GM23338 (cell line): ENCODE measurements around the gene EXD3.

Experiments
- CREB1 ChIP-seq: fragments of 250-450 bp; sonication (Bioruptor Pico); IDR thresholded peaks from 2 replicates; pipeline ENCODE4 v1.5.0; 2020; ENCODE audit warnings: low read depth, mild to moderate bottlenecking, moderate library complexity
- EZH2 ChIP-seq: fragments of 200-600 bp; sonication (generic); IDR thresholded peaks from one replicate; pipeline ENCODE4 v1.8.0; 2017; ENCODE audit warnings: antibody characterized with exemption, mild to moderate bottlenecking, low read depth; ENCODE audit not compliant: unreplicated experiment
- EZH2phosphoT487 ChIP-seq: fragments of 200-600 bp; sonication (generic); IDR thresholded peaks from one replicate; pipeline ENCODE4 v1.8.1; 2018; ENCODE audit warnings: antibody characterized with exemption; ENCODE audit not compliant: unreplicated experiment
- JUNB ChIP-seq: IDR thresholded peaks from one replicate; pipeline ENCODE4 v1.6.1; 2016; ENCODE audit warnings: antibody characterized with exemption; ENCODE audit not compliant: unreplicated experiment
- POLR2AphosphoS5 ChIP-seq: IDR thresholded peaks from 2 replicates; pipeline ENCODE4 v1.6.1; 2016; ENCODE audit warnings: antibody characterized with exemption, low read depth
- STAT1 ChIP-seq: IDR thresholded peaks from one replicate; pipeline ENCODE4 v1.6.1; 2016; ENCODE audit warnings: antibody characterized with exemption; ENCODE audit not compliant: unreplicated experiment
- ZNF331 ChIP-seq: fragments of 250-450 bp; sonication (Bioruptor Pico); IDR thresholded peaks from 2 replicates; pipeline ENCODE4 v1.5.0; 2020; ENCODE audit warnings: low read depth, mild to moderate bottlenecking, moderate library complexity
- TF ChIP-seq, protein P1 (sequence below), 2 experiments: fragments of 200-600 bp in 1 of 2; sonication (generic) in 1 of 2; conservative IDR thresholded peaks; 2 replicates each; pipeline versions ENCODE4 v1.5.1 to v1.6.1; 2016 to 2017; ENCODE audit warnings: antibody characterized with exemption in 2 of 2, low read depth in 2 of 2, mild to moderate bottlenecking in 2 of 2, moderate library complexity in 1 of 2
- TF ChIP-seq, protein P2 (sequence below): IDR thresholded peaks from one replicate; pipeline ENCODE4 v1.6.1; 2018; ENCODE audit warnings: antibody characterized with exemption; ENCODE audit not compliant: unreplicated experiment
- TF ChIP-seq, protein P3 (sequence below): fragments of 250-450 bp; sonication (Bioruptor Pico); IDR thresholded peaks from 2 replicates; pipeline ENCODE4 v1.5.0; 2020; ENCODE audit warnings: mild to moderate bottlenecking, moderate library complexity
- TF ChIP-seq, protein P4 (sequence below): IDR thresholded peaks from 2 replicates; pipeline ENCODE4 v1.6.1; 2016; ENCODE audit warnings: antibody characterized with exemption

DNA sequence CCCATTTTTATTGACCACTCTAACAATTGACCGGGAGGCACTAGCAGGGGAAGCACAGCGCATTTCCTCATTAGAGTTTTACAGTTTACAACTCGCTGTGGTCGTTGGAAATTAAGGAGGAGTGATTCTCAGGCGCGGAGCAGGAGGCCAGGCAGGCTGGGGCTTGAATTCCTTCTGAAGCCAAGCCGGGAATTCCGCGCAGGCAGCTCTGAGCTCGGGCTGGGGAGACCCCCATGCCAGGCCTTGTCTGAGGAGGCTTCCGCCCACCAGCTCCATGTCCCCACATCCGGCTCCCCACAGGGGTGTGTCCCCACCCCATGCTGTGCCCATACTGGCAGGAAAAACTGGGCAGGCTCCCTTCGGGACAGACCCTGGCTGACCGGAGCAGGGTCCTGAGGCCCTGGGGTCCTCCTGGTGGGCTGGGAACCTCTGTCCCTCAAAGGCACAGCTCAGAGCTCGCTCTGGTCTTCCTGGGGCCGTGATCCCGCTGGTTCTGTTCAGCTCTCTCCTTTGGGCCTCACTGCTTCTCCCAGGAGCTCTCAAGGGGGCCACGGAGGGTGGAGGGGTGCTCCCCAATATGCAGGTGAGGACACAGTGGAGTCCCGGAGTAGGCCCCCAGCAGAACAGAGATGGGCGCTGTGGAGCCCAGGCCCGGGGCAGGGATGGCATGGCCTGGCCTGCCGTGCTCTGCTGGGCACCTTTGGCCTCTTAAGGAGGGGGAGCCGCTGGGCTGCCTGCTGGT, 119.6 kb downstream of the EXD3 start:
- TF ChIP-seq, protein P1, sequence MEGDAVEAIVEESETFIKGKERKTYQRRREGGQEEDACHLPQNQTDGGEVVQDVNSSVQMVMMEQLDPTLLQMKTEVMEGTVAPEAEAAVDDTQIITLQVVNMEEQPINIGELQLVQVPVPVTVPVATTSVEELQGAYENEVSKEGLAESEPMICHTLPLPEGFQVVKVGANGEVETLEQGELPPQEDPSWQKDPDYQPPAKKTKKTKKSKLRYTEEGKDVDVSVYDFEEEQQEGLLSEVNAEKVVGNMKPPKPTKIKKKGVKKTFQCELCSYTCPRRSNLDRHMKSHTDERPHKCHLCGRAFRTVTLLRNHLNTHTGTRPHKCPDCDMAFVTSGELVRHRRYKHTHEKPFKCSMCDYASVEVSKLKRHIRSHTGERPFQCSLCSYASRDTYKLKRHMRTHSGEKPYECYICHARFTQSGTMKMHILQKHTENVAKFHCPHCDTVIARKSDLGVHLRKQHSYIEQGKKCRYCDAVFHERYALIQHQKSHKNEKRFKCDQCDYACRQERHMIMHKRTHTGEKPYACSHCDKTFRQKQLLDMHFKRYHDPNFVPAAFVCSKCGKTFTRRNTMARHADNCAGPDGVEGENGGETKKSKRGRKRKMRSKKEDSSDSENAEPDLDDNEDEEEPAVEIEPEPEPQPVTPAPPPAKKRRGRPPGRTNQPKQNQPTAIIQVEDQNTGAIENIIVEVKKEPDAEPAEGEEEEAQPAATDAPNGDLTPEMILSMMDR (conservative IDR thresholded peaks at IDR 0.05; ENCODE audit: low read depth in 2 of 2) = no peak
- TF ChIP-seq EZH2phosphoT487 = no peak
- TF ChIP-seq POLR2AphosphoS5 = no peak
- TF ChIP-seq, protein P2, sequence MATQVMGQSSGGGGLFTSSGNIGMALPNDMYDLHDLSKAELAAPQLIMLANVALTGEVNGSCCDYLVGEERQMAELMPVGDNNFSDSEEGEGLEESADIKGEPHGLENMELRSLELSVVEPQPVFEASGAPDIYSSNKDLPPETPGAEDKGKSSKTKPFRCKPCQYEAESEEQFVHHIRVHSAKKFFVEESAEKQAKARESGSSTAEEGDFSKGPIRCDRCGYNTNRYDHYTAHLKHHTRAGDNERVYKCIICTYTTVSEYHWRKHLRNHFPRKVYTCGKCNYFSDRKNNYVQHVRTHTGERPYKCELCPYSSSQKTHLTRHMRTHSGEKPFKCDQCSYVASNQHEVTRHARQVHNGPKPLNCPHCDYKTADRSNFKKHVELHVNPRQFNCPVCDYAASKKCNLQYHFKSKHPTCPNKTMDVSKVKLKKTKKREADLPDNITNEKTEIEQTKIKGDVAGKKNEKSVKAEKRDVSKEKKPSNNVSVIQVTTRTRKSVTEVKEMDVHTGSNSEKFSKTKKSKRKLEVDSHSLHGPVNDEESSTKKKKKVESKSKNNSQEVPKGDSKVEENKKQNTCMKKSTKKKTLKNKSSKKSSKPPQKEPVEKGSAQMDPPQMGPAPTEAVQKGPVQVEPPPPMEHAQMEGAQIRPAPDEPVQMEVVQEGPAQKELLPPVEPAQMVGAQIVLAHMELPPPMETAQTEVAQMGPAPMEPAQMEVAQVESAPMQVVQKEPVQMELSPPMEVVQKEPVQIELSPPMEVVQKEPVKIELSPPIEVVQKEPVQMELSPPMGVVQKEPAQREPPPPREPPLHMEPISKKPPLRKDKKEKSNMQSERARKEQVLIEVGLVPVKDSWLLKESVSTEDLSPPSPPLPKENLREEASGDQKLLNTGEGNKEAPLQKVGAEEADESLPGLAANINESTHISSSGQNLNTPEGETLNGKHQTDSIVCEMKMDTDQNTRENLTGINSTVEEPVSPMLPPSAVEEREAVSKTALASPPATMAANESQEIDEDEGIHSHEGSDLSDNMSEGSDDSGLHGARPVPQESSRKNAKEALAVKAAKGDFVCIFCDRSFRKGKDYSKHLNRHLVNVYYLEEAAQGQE = no peak
- no peak for TF ChIP-seq EZH2
- TF ChIP-seq CREB1 (CRISPR knock-in tag) = no peak
- TF ChIP-seq JUNB = no peak
- no peak for TF ChIP-seq STAT1
- TF ChIP-seq, protein P3, sequence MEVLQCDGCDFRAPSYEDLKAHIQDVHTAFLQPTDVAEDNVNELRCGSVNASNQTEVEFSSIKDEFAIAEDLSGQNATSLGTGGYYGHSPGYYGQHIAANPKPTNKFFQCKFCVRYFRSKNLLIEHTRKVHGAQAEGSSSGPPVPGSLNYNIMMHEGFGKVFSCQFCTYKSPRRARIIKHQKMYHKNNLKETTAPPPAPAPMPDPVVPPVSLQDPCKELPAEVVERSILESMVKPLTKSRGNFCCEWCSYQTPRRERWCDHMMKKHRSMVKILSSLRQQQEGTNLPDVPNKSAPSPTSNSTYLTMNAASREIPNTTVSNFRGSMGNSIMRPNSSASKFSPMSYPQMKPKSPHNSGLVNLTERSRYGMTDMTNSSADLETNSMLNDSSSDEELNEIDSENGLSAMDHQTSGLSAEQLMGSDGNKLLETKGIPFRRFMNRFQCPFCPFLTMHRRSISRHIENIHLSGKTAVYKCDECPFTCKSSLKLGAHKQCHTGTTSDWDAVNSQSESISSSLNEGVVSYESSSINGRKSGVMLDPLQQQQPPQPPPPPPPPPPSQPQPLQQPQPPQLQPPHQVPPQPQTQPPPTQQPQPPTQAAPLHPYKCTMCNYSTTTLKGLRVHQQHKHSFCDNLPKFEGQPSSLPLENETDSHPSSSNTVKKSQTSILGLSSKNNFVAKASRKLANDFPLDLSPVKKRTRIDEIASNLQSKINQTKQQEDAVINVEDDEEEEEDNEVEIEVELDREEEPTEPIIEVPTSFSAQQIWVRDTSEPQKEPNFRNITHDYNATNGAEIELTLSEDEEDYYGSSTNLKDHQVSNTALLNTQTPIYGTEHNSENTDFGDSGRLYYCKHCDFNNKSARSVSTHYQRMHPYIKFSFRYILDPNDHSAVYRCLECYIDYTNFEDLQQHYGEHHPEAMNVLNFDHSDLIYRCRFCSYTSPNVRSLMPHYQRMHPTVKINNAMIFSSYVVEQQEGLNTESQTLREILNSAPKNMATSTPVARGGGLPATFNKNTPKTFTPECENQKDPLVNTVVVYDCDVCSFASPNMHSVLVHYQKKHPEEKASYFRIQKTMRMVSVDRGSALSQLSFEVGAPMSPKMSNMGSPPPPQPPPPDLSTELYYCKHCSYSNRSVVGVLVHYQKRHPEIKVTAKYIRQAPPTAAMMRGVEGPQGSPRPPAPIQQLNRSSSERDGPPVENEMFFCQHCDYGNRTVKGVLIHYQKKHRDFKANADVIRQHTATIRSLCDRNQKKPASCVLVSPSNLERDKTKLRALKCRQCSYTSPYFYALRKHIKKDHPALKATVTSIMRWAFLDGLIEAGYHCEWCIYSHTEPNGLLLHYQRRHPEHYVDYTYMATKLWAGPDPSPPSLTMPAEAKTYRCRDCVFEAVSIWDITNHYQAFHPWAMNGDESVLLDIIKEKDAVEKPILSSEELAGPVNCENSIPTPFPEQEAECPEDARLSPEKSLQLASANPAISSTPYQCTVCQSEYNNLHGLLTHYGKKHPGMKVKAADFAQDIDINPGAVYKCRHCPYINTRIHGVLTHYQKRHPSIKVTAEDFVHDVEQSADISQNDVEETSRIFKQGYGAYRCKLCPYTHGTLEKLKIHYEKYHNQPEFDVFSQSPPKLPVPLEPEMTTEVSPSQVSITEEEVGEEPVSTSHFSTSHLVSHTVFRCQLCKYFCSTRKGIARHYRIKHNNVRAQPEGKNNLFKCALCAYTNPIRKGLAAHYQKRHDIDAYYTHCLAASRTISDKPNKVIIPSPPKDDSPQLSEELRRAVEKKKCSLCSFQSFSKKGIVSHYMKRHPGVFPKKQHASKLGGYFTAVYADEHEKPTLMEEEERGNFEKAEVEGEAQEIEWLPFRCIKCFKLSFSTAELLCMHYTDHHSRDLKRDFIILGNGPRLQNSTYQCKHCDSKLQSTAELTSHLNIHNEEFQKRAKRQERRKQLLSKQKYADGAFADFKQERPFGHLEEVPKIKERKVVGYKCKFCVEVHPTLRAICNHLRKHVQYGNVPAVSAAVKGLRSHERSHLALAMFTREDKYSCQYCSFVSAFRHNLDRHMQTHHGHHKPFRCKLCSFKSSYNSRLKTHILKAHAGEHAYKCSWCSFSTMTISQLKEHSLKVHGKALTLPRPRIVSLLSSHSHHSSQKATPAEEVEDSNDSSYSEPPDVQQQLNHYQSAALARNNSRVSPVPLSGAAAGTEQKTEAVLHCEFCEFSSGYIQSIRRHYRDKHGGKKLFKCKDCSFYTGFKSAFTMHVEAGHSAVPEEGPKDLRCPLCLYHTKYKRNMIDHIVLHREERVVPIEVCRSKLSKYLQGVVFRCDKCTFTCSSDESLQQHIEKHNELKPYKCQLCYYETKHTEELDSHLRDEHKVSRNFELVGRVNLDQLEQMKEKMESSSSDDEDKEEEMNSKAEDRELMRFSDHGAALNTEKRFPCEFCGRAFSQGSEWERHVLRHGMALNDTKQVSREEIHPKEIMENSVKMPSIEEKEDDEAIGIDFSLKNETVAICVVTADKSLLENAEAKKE (CRISPR knock-in tag) = no peak
- no peak for TF ChIP-seq ZNF331 (CRISPR knock-in tag)
- TF ChIP-seq, protein P4, sequence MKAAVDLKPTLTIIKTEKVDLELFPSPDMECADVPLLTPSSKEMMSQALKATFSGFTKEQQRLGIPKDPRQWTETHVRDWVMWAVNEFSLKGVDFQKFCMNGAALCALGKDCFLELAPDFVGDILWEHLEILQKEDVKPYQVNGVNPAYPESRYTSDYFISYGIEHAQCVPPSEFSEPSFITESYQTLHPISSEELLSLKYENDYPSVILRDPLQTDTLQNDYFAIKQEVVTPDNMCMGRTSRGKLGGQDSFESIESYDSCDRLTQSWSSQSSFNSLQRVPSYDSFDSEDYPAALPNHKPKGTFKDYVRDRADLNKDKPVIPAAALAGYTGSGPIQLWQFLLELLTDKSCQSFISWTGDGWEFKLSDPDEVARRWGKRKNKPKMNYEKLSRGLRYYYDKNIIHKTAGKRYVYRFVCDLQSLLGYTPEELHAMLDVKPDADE = no peak
